Brain microvascular endothelial cell (primary cell): ENCODE results near the gene GALNT5.
"Not testable (repeated sequence)": the region's sequence is repeated elsewhere in the genome, so short reads cannot be mapped to it uniquely, and the experiment has no call there.

Source experiments
- DNase-seq: peaks from one replicate; pipeline ENCODE4 v3.0.0-alpha.2; 2020
- H3K27ac ChIP-seq: fragments of 250-450 bp; sonication (Bioruptor Pico); 2 replicates; pipeline ENCODE4 v1.5.1; 2020; ENCODE audit warnings: mild to moderate bottlenecking, moderate library complexity
- H3K27me3 ChIP-seq: fragments of 250-450 bp; sonication (Bioruptor Pico); replicated peaks from 2 replicates; pipeline ENCODE4 v1.5.1; 2020; ENCODE audit warnings: mild to moderate bottlenecking
- H3K36me3 ChIP-seq: fragments of 250-450 bp; sonication (Bioruptor Pico); replicated peaks from 2 replicates; pipeline ENCODE4 v1.5.1; 2020; ENCODE audit warnings: mild to moderate bottlenecking
- H3K4me3 ChIP-seq: 2 replicates; pipeline ENCODE4 v1.5.1; 2011; ENCODE audit warnings: low read depth, mild to moderate bottlenecking, control low read depth, low read length, moderate library complexity
- in situ Hi-C: cut with HindIII; loops from 2 replicates; pipeline ENCODE4 v1.10.0; 2017; ENCODE audit warnings: low sequenced_read_pairs, low pct_ligation_motif_present
- TF ChIP-seq, protein P1 (sequence below): IDR thresholded peaks from 2 replicates; pipeline ENCODE4 v1.5.1; 2011; ENCODE audit warnings: low read depth, mild to moderate bottlenecking, moderate library complexity, low read length, control low read depth, inconsistent platforms; ENCODE audit errors: missing control alignments

GALNT5 gene

DNA sequence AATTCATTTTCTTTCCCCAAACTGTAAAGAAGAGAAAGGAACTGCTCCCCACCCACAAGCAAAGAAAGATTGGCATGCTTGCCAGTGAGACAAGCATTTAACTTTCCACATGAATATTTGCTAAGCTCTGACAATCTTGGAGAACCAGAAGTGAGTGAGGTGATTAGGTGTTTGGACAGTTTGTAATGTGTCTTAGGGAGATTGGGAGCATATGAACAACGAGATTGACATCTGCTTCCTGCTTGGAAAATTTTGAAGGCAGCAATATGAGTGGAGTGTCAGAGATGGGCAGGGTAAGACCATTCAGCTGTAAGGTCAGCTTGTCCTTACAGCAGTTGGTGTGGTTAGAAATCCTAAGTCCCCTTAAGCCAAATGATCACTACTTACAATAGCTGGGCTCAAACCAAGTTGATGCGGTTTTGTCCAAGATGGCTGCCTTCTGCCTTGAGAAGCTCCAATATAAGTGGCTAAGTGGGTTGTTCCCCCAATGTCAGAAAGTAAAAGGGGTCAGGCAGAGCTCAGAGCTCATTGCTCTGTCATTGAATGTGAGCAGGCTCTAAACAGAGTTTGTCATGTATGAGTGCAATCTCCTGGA is 36.0 kb upstream of the GALNT5 start:
- Histone ChIP-seq H3K36me3 (no peaks in the 10 kb centered on the region), H3K4me3 (no peak overlapping the region), H3K27ac (no peak overlapping the region), H3K27me3 (no peaks in the 10 kb centered on the region)
- TF ChIP-seq, protein P1, sequence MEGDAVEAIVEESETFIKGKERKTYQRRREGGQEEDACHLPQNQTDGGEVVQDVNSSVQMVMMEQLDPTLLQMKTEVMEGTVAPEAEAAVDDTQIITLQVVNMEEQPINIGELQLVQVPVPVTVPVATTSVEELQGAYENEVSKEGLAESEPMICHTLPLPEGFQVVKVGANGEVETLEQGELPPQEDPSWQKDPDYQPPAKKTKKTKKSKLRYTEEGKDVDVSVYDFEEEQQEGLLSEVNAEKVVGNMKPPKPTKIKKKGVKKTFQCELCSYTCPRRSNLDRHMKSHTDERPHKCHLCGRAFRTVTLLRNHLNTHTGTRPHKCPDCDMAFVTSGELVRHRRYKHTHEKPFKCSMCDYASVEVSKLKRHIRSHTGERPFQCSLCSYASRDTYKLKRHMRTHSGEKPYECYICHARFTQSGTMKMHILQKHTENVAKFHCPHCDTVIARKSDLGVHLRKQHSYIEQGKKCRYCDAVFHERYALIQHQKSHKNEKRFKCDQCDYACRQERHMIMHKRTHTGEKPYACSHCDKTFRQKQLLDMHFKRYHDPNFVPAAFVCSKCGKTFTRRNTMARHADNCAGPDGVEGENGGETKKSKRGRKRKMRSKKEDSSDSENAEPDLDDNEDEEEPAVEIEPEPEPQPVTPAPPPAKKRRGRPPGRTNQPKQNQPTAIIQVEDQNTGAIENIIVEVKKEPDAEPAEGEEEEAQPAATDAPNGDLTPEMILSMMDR: no peak
- in situ Hi-C loops: no loop called here
- no peak for DNase-seq

DNA sequence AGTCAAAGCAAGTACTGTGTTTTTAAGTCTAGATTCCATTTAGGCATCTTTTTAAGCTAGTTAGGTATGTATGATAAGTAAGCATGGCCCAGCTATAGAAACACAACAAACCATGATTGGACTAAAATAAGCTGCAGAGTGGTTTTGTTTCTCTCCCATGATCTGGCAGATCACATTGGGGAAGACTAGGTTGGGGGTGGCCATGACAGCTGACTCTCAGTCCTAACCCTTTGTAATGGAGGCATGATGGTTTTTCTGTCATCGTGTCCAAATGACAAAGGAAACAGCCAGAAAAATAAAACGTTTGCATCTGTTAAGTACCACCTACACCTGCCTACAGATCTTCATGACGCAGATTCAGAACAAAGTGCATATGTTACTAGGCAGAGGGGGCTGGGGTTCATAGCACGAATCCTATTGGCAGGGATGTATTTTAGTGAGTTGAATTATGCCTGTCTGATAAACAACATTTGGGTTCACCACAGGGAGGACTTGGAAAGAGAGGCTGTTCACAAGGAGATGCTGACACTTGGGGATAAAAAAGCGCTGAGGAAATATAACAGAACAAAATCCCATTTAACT is 33.8 kb upstream of the GALNT5 start:
- H3K4me3 ChIP-seq: no peak overlapping the region
- TF ChIP-seq, protein P1: no peak
- H3K27me3 ChIP-seq: no peaks in the 10 kb centered on the region
- in situ Hi-C loops: no loop called here
- no peak for DNase-seq
- H3K27ac ChIP-seq: no peak overlapping the region
- H3K36me3 ChIP-seq: no peaks in the 10 kb centered on the region

DNA sequence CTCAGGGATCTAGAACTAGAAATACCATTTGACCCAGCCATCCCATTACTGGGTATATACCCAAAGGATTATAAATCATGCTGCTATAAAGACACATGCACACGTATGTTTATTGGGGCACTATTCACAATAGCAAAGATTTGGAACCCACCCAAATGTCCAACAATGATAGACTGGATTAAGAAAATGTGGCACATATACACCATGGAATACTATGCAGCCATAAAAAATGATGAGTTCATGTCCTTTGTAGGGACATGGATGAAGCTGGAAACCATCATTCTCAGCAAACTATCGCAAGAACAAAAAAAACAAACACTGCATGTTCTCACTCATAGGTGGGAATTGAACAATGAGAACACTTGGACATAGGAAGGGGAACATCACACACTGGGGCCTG is 33.1 kb upstream of the GALNT5 start:
- DNase-seq: not testable (repeated sequence)

DNA sequence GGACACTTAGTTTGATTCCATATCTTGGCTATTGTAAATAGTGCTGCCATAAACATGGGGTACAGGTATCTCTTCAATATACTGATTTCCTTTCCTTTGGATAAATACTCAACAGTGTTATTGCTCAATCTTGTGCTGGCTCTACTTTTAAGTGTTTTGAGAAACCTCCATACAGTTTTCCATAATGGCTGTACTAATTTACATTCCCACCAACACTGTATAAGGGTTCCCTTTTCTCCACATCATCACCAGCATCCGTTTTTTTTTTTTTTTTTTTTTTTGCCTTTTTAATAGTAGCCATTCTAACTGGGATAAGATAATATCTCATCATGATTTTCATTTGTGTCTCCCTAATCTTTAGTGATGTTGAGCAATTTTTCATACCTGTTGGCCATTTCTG is 29.9 kb upstream of the GALNT5 start:
- Histone ChIP-seq H3K36me3 (no peaks in the 10 kb centered on the region), H3K27me3 (no peaks in the 10 kb centered on the region), H3K27ac (no peak overlapping the region), H3K4me3 (no peak overlapping the region)
- in situ Hi-C loops: no loop called here
- DNase-seq: no peak
- TF ChIP-seq, protein P1: no peak

More for the DNA sequence above, 33.1 kb upstream of the GALNT5 start:
- H3K36me3 ChIP-seq, in situ Hi-C loops, H3K27ac ChIP-seq, H3K27me3 ChIP-seq, H3K4me3 ChIP-seq: not testable (repeated sequence)

DNA sequence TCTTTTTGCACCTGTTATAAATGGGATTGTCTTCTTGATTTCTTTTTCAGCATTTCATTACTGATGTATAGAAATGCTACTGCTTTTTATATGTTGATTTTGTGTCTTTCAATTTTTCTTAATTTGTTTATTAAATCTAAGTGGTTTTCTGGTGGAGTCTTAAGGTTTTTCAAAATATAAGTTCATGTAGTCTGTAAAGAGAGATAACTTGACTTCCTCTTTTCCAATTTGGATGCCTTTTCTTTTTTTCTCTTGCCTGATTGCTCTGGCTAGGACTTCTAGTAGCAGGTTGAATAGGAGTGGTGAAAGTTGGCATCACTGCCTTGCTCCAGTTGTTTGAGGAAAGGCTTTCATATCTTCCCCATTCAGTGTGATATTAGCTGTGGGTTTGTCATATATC is 28.6 kb upstream of the GALNT5 start:
- DNase-seq: no peak
- Histone ChIP-seq H3K27me3 (no peaks in the 10 kb centered on the region), H3K27ac (no peak overlapping the region), H3K36me3 (no peaks in the 10 kb centered on the region), H3K4me3 (no peak overlapping the region)
- TF ChIP-seq, protein P1: no peak
- in situ Hi-C loops: no loop called here

DNA sequence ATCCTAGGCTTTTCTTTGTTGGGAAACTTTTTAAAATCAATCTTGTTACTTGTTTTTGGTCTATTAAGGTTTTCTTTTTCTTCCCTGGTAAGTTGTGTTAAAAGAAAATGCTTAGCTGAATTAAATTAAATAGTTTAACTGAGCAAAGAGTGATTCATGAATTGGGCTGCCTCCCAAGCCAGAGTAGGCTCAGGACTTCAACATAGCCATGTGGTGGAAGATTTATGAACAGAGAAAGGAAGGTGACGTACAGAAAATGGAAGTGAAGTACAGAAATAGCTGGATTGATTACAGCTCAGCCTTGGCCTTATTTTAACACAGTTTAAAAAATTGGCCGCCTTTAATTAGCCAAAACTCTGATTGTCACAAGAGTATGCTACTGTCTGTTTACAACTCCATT is 27.9 kb upstream of the GALNT5 start:
- DNase-seq: peak; percentile 57
- no peak overlapping the region for H3K4me3 ChIP-seq
- TF ChIP-seq, protein P1: no peak
- no peak overlapping the region for H3K27ac ChIP-seq
- no peaks in the 10 kb centered on the region for H3K27me3 ChIP-seq
- H3K36me3 ChIP-seq: no peaks in the 10 kb centered on the region
- in situ Hi-C loops: no loop called here
